ENCODE data around the gene GASK1A.

Gene GASK1A

GRCh38 chr3:43095370-43095769 is 116.3 kb downstream of the GASK1A start:
- no peak overlapping the region for H3K4me3 ChIP-seq (ENCODE audit: low read depth, low read length)
- DNase-seq (ENCODE audit: low read depth) = no peak
- TF ChIP-seq MAX (IDR thresholded peaks at IDR 0.05; ENCODE audit: low read depth, low read length) = no peak

DNA sequence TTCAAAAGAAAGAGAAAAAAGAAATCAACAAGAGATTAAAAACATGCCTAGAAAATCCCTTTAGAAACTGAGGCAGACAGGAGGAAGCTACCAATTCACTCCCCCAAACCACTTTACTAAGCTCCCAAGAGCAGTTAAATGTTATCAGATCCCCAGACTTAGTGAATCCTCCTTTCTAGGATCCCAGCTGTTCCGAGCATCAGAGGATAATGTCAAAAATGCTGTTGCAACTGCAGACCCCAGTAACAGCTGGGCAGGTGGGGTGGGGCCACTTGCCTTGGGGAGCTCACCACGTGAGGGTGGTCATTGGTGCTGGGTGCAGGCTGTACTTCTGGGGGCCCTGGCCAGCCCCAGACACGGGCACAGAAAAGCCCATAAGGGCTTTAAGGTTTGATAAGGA is 117.7 kb downstream of the GASK1A start:
- DNase-seq (ENCODE audit: low read depth) = no peak
- TF ChIP-seq, protein P1, sequence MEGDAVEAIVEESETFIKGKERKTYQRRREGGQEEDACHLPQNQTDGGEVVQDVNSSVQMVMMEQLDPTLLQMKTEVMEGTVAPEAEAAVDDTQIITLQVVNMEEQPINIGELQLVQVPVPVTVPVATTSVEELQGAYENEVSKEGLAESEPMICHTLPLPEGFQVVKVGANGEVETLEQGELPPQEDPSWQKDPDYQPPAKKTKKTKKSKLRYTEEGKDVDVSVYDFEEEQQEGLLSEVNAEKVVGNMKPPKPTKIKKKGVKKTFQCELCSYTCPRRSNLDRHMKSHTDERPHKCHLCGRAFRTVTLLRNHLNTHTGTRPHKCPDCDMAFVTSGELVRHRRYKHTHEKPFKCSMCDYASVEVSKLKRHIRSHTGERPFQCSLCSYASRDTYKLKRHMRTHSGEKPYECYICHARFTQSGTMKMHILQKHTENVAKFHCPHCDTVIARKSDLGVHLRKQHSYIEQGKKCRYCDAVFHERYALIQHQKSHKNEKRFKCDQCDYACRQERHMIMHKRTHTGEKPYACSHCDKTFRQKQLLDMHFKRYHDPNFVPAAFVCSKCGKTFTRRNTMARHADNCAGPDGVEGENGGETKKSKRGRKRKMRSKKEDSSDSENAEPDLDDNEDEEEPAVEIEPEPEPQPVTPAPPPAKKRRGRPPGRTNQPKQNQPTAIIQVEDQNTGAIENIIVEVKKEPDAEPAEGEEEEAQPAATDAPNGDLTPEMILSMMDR (IDR thresholded peaks at IDR 0.05; ENCODE audit: low read depth, low read length) = no peak
- TF ChIP-seq MAX (IDR thresholded peaks at IDR 0.05; ENCODE audit: low read depth, low read length) (no peak), MYC (IDR thresholded peaks at IDR 0.05; ENCODE audit: low read depth, low read length) (no peak), POLR2A (IDR thresholded peaks at IDR 0.05; ENCODE audit: extremely low read depth, insufficient read length) (no peak)
- H3K4me3 ChIP-seq (ENCODE audit: low read depth, low read length) = no peak overlapping the region

GRCh38 chr3:43097400-43098080 is 118.4 kb downstream of the GASK1A start:
- no peak overlapping the region for H3K4me3 ChIP-seq (ENCODE audit: low read depth, low read length)
- DNase-seq (ENCODE audit: low read depth) = no peak
- TF ChIP-seq MAX (IDR thresholded peaks at IDR 0.05; ENCODE audit: low read depth, low read length) (no peak), MYC (IDR thresholded peaks at IDR 0.05; ENCODE audit: low read depth, low read length) (no peak)

- DNase-seq (ENCODE audit: low read depth) = no peak
- TF ChIP-seq, protein P1 (IDR thresholded peaks at IDR 0.05; ENCODE audit: low read depth, low read length) = no peak
- no peak for TF ChIP-seq MYC (IDR thresholded peaks at IDR 0.05; ENCODE audit: low read depth, low read length)
- TF ChIP-seq POLR2A (IDR thresholded peaks at IDR 0.05; ENCODE audit: extremely low read depth, insufficient read length) = no peak
- no peak for TF ChIP-seq MAX (IDR thresholded peaks at IDR 0.05; ENCODE audit: low read depth, low read length)
- H3K4me3 ChIP-seq (ENCODE audit: low read depth, low read length) = no peak overlapping the region
These were observed 119.7 kb downstream of the GASK1A start for GRCh38 chr3:43098761-43099160.

- TF ChIP-seq POLR2A (IDR thresholded peaks at IDR 0.05; ENCODE audit: extremely low read depth, insufficient read length) = no peak
- TF ChIP-seq MAX (IDR thresholded peaks at IDR 0.05; ENCODE audit: low read depth, low read length) = no peak
- TF ChIP-seq, protein P1 (IDR thresholded peaks at IDR 0.05; ENCODE audit: low read depth, low read length) = no peak
- no peak for TF ChIP-seq MYC (IDR thresholded peaks at IDR 0.05; ENCODE audit: low read depth, low read length)
- H3K4me3 ChIP-seq (ENCODE audit: low read depth, low read length) = no peak overlapping the region
- no peak for DNase-seq (ENCODE audit: low read depth)
These were observed 123.8 kb downstream of the GASK1A start for GRCh38 chr3:43102773-43103480.

GRCh38 chr3:43104039-43104438 is 124.9 kb downstream of the GASK1A start:
- DNase-seq (ENCODE audit: low read depth) = no peak
- TF ChIP-seq MYC (IDR thresholded peaks at IDR 0.05; ENCODE audit: low read depth, low read length) (no peak), MAX (IDR thresholded peaks at IDR 0.05; ENCODE audit: low read depth, low read length) (no peak), POLR2A (IDR thresholded peaks at IDR 0.05; ENCODE audit: extremely low read depth, insufficient read length) (no peak)
- TF ChIP-seq, protein P1 (IDR thresholded peaks at IDR 0.05; ENCODE audit: low read depth, low read length) = no peak
- no peak overlapping the region for H3K4me3 ChIP-seq (ENCODE audit: low read depth, low read length)
